ENCODE measurements around the gene BNC2.

- TF ChIP-seq POLR2A (IDR thresholded peaks at IDR 0.05), result no peak
- TF ChIP-seq CTCF (IDR thresholded peaks at IDR 0.05), result no peak
These were observed 140.8 kb downstream of the BNC2 start for GRCh38 chr9:16729651-16730050.
